Activated CD8-positive, alpha-beta T cell treated with anti-CD3 and anti-CD28 coated beads for 36 hours (primary cell): Measurements from ENCODE around the gene HBS1L. TPM values are rescaled to one million over a fixed set of nuclear protein-coding genes. Genes with fewer than 3 reads are reported as not detected.

Experiments used
- ATAC-seq: fragments of 200-7000 bp; cut with Tn5 transposase; one replicate; pipeline ENCODE4 v1.10.0; 2021; ENCODE audit warnings: mild to moderate bottlenecking, moderate library complexity
- CTCF ChIA-PET: fragments of 350-600 bp; sonication (Branson Sonifier 250); formaldehyde crosslinking; loops from one replicate; lab custom pipeline; 2021; ENCODE audit warnings: antibody characterized with exemption; lab: Charles Lee
- POLR2A ChIA-PET: fragments of 350-600 bp; sonication (Branson Sonifier 250); formaldehyde crosslinking; loops from one replicate; lab custom pipeline; 2021; ENCODE audit warnings: antibody characterized with exemption; lab: Charles Lee
- DNase-seq: peaks from one replicate; pipeline ENCODE4 v3.0.0-alpha.2; 2020
- H3K27ac Mint-ChIP-seq: one replicate; pipeline ENCODE4 v1.8.0; 2021; ENCODE audit warnings: mild to moderate bottlenecking, mixed read lengths
- H3K27me3 Mint-ChIP-seq: one replicate; pipeline ENCODE4 v1.8.0; 2021; ENCODE audit warnings: mixed read lengths
- H3K36me3 Mint-ChIP-seq: one replicate; pipeline ENCODE4 v1.8.0; 2021; ENCODE audit warnings: low read depth, mixed read lengths
- H3K4me1 Mint-ChIP-seq: one replicate; pipeline ENCODE4 v1.8.0; 2021; ENCODE audit warnings: low read depth, mixed read lengths
- H3K4me3 Mint-ChIP-seq: one replicate; pipeline ENCODE4 v1.8.0; 2021; ENCODE audit warnings: mild to moderate bottlenecking, moderate library complexity, mixed read lengths
- H3K9me3 Mint-ChIP-seq: one replicate; pipeline ENCODE4 v1.8.0; 2021; ENCODE audit warnings: mixed read lengths
- CTCF ChIP-seq: fragments of 200-600 bp; IDR thresholded peaks from one replicate; pipeline ENCODE4 v1.8.0; 2022; ENCODE audit warnings: antibody characterized with exemption, mild to moderate bottlenecking
- intact Hi-C: fragments of 100-400 bp; cut with micrococcal nuclease; formaldehyde crosslinking; loops from one replicate; pipeline ENCODE4 v1.10.0; 2022
- total RNA-seq, 2 experiments: library from RNA; stranded (reverse); gene quantifications; one replicate each; pipeline ENCODE4 v1.2.3, GENCODE V29; 2021

Gene HBS1L
- total RNA-seq, 2 experiments from 2014 or later: 146 to 147 TPM

DNA sequence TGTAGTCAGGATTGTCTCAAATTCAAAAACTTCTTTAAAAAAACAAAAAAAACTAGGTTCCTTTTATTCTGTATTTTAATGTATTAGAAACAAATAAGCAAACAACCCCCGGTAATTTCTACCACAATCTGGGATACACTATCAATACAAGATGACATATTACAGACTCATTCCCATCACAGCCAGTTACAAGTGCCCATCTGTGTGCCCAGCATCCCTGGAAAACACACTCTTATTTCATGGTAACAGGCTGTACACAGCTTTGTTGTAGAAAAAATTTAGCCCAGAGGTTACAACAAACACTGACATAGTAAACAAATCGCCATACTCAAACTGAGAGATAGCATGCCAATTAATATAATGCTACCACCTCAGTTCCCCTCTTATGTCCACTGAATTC, 16.3 kb downstream of the HBS1L start:
- intact Hi-C loops: no loop called here
- TF ChIP-seq CTCF: no peak
- Mint-ChIP-seq H3K27me3 (no peaks in the 10 kb centered on the region), H3K9me3 (no peaks in the 10 kb centered on the region), H3K4me1 (peaks cover 42% of the 10 kb centered on the region), H3K36me3 (peaks cover 54% of the 10 kb centered on the region), H3K4me3 (no peak overlapping the region), H3K27ac (peak overlapping the region; percentile 46)
- CTCF ChIA-PET: no interaction called here
- DNase-seq (no peak), ATAC-seq (no peak)
- POLR2A ChIA-PET: interaction anchor here (0.9 to 1.3 kb wide), 3 partner anchors 16 to 176 kb away, joined by 3 to 5 read pairs (median 4); partner anchors contain the start of genes HBS1L and MYB

DNA sequence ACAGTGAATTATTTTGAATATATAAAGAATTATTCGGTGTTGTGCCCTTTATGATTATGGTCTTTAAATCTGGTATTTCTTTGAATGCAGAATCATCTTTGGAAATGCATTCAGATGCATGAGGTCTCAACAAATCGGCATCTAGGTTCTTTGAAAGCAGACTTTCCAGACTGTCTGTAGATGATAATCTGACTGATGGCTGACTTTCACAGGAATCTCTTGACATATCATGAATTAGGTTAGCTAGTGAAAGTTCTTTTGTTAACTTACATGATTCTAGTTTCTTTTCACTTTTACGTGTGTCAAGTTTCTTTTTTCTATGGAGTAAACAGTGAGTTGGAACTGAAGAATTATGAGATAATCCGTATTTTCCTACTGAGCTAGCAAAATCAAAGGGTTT, 17.1 kb downstream of the HBS1L start:
- ChIA-PET POLR2A (interaction anchor here (0.7 kb wide), 1 partner anchor 153 kb away, joined by 4 read pairs; no protein-coding TSS in a partner anchor), CTCF (interaction anchor here (1.3 kb wide), 1 partner anchor 147 kb away, joined by 3 read pairs; no protein-coding TSS in a partner anchor)
- H3K27me3 Mint-ChIP-seq: no peaks in the 10 kb centered on the region
- no peak overlapping the region for H3K4me3 Mint-ChIP-seq
- H3K9me3 Mint-ChIP-seq: no peaks in the 10 kb centered on the region
- no peak for TF ChIP-seq CTCF
- H3K4me1 Mint-ChIP-seq: peaks cover 42% of the 10 kb centered on the region
- no peak for DNase-seq
- no peak for ATAC-seq
- H3K36me3 Mint-ChIP-seq: peaks cover 56% of the 10 kb centered on the region
- intact Hi-C loops: no loop called here
- peak overlapping the region; percentile 55 for H3K27ac Mint-ChIP-seq

- no peak for TF ChIP-seq CTCF
- H3K9me3 Mint-ChIP-seq: no peaks in the 10 kb centered on the region
- H3K27ac Mint-ChIP-seq: peak overlapping the region; percentile 50
- ATAC-seq: no peak
- H3K36me3 Mint-ChIP-seq: peaks cover 53% of the 10 kb centered on the region
- no peak overlapping the region for H3K4me3 Mint-ChIP-seq
- peaks cover 39% of the 10 kb centered on the region for H3K4me1 Mint-ChIP-seq
- ChIA-PET POLR2A (interaction anchor here (0.7 to 0.9 kb wide), 3 partner anchors 9 to 1262 kb away, joined by 3 to 4 read pairs (median 4); no protein-coding TSS in a partner anchor), CTCF (interaction anchor here (0.6 to 1.3 kb wide), 4 partner anchors 23 to 565 kb away, joined by 3 read pairs; no protein-coding TSS in a partner anchor)
- H3K27me3 Mint-ChIP-seq: no peaks in the 10 kb centered on the region
- no peak for DNase-seq
- intact Hi-C loops: no loop called here
These were observed 17.7 kb downstream of the HBS1L start for GRCh38 chr6:135036731-135037420.

DNA sequence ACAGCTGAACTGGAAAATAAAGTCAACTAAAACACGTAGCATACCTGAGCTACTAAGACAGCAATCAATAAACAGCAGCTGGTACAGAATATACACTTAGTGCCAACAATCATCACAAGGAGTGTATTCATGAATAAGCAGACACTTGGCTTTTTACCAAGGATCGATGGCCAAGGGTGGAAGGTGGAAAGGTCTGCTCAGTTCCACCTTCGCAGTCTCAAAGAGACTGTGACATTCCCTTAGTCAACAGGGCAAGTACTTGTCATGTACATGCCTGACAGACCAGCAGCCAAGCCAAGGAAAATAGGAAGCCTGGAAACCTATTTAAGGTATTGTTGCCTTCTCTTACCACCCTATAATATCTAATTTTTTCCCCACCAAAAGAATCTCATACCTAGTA, 21.4 kb downstream of the HBS1L start:
- intact Hi-C loops: no loop called here
- Mint-ChIP-seq H3K9me3 (no peaks in the 10 kb centered on the region), H3K4me1 (peaks cover 61% of the 10 kb centered on the region), H3K36me3 (peaks cover 61% of the 10 kb centered on the region), H3K27ac (peak overlapping the region; percentile 24), H3K4me3 (no peak overlapping the region), H3K27me3 (no peaks in the 10 kb centered on the region)
- CTCF ChIA-PET: no interaction called here
- no peak for TF ChIP-seq CTCF
- POLR2A ChIA-PET: no interaction called here
- ATAC-seq (no peak), DNase-seq (no peak)
